Astrocyte of the cerebellum (primary cell): ENCODE results near the gene TMEM179B.

Experiments used
- DNase-seq: peaks from one replicate; pipeline ENCODE4 v3.0.0-alpha.2; 2011; ENCODE audit warnings: low read depth
- H3K4me3 ChIP-seq: 2 replicates; pipeline ENCODE4 v1.5.1; 2011; ENCODE audit warnings: mild to moderate bottlenecking, low read depth, low read length, moderate library complexity
- in situ Hi-C: cut with HindIII; loops from 2 replicates; pipeline ENCODE4 v1.10.0; 2017; ENCODE audit warnings: low sequenced_read_pairs
- TF ChIP-seq, protein P1 (sequence below): IDR thresholded peaks from 2 replicates; pipeline ENCODE4 v1.5.1; 2012; ENCODE audit warnings: low read length, low read depth, moderate library complexity, mild to moderate bottlenecking; ENCODE audit errors: missing control alignments

TMEM179B gene

DNA sequence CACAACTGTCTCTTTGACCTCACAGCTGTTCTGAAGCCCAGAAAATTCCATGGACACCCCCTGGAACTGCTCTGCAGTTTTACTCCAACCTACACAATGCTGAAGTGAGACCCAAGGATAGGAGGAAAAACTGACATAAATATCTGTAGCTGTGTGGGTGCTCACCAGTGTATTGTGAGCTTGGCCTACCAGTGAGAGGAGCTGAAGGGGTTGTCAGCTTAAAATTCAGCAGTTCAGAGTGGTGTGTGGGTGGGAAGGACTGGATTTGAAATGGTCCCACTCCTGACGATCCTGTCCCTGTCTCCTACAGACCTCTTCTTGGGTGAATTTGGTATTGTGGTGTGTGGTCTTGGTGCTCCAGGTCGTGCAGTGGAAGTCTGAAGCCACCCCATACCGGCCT lies 2.4 kb downstream of the TMEM179B start:
- H3K4me3 ChIP-seq, result no peak overlapping the region
- DNase-seq, result no peak
- in situ Hi-C loops, result no loop called here
- TF ChIP-seq, protein P1, sequence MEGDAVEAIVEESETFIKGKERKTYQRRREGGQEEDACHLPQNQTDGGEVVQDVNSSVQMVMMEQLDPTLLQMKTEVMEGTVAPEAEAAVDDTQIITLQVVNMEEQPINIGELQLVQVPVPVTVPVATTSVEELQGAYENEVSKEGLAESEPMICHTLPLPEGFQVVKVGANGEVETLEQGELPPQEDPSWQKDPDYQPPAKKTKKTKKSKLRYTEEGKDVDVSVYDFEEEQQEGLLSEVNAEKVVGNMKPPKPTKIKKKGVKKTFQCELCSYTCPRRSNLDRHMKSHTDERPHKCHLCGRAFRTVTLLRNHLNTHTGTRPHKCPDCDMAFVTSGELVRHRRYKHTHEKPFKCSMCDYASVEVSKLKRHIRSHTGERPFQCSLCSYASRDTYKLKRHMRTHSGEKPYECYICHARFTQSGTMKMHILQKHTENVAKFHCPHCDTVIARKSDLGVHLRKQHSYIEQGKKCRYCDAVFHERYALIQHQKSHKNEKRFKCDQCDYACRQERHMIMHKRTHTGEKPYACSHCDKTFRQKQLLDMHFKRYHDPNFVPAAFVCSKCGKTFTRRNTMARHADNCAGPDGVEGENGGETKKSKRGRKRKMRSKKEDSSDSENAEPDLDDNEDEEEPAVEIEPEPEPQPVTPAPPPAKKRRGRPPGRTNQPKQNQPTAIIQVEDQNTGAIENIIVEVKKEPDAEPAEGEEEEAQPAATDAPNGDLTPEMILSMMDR, result no peak

DNA sequence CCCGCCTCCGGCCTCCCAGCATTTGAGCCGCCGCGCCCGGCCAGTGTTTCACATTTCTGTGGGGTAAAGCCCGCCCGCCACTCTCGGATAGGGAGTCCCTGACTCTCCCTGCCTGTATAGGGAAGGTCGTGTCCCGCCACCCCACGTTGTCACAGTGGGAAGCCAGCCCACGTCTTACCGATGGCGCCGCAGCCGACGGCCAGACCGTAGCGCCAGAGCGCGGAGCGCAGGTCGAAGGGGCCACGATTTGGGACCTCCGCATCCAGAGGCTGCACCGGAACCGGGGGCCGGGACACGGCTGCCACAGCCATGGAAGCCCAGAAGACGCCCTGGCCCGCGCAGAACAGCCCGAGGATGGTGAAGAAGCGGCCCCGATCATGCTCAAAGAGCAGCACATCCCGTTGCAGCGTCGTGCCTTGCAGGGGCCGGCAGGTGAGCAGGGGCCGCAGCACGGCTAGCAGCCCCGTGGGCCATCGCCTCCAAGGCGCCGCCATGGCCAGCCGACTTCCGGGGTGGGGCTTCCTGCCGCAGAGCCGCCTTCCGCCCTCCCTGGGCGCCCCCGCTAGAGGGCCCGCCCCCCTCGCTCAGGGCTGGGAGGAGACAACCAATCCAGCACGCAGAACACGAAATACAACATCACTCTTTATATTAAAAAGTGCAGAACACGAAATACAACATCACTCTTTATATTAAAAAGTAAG lies 4.4 kb downstream of the TMEM179B start, which contains the start of gene TMEM223:
TMEM223 (minus strand) TSS at position 506 of the 701 bp plus-strand sequence; CDS start at position 494, 12 bp downstream.
- no peak for DNase-seq
- peak within 1 kb of the TSS; percentile 90 for H3K4me3 ChIP-seq
- TF ChIP-seq, protein P1, result no peak
- in situ Hi-C loops, result no loop called here

DNA sequence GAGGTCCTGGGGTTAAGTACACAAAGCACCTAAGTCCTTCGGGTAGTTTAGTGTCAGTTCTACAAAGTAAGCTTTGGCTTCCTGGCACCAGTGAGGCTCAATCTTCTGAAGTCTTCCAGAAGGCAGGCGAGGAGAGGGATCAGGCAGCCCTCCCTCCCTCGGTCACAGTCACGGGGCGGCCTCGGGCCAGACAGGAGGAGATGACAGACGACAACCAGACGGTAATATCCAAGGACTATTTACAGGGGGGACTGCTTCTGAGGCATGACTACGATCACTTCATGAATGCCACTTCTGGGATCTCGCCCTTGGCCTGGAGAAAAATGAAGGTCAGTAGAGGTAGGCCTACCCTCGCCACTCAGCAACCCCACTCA lies 5.0 kb downstream of the TMEM179B start:
- DNase-seq, result no peak
- TF ChIP-seq, protein P1, result no peak
- H3K4me3 ChIP-seq, result peak overlapping the region; percentile 90
- in situ Hi-C loops, result no loop called here

DNA sequence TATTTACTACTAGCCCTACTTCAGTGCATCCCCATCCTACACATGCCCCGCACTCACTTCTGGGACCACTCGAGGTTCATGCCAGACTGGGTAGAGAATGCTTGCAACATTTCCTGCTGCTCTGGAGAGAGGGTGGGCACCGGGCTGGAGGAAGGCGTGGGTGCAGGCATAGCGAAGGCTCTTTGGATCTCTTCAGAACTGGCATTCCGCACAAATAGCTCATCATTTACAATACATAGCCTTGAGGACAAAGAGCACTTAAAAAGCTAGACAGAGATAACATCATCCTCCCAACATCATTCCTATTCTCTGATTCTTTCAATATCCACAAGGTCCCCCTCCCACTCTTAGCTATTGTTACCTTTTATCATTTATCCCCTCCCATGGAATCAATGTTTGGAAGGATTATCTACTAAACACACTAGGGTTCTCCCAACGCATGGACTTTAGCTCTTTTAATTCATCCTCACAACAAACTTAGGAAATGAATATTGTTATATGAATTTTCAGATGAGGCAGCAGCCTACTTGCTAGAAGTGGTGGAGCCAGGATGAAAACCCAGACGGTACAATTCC lies 7.1 kb downstream of the TMEM179B start:
- DNase-seq, result no peak
- H3K4me3 ChIP-seq, result no peak overlapping the region
- TF ChIP-seq, protein P1, result no peak
- in situ Hi-C loops, result no loop called here

DNA sequence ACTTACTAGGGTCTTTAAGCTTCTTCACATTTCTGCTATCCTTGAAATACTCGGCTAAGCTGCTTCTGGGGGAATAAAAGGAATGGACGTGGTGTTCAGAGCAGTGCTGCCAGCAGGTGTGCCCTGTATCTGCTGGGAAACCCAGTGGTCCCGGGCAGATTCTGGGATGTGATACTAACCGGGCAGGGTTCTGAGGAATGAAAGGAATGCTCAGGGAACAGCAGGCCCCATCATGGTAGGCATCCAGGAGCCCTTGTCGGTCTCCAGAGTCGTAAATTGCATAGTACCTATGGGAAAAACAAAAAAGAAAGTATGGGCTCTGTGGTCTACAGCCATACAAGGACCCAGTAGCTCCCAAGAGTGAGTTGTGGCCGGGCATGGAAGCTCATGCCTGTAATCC lies 9.1 kb downstream of the TMEM179B start:
- in situ Hi-C loops, result no loop called here
- TF ChIP-seq, protein P1, result no peak
- no peak for DNase-seq
- no peak overlapping the region for H3K4me3 ChIP-seq

DNA sequence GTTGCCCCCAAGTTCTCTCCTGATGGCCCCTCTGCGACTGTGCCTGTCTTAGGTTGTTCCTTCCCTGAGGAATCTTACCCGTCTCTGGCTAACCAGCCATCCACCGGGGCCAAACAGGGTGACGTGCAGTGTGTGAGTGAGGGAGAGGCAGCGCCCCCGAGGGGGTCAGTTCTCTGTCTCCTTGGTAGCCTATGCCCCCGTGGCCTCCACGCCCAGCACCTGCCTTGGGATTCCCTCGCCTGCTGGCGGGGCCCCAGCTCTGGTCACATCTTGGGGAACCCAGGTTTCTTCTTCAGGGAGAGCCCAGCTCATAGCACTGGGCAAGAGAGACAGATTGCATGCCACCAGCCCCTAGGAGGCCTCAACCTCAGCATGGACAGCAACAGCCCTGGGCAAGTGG lies 12.3 kb downstream of the TMEM179B start:
- DNase-seq, result no peak
- in situ Hi-C loops, result no loop called here
- no peak overlapping the region for H3K4me3 ChIP-seq
- TF ChIP-seq, protein P1, result no peak
